Measurements from ENCODE around the gene NT5M.
A peak's percentile ranks its signal among the peaks of the same experiment; 100 is the strongest.

NT5M gene

DNA sequence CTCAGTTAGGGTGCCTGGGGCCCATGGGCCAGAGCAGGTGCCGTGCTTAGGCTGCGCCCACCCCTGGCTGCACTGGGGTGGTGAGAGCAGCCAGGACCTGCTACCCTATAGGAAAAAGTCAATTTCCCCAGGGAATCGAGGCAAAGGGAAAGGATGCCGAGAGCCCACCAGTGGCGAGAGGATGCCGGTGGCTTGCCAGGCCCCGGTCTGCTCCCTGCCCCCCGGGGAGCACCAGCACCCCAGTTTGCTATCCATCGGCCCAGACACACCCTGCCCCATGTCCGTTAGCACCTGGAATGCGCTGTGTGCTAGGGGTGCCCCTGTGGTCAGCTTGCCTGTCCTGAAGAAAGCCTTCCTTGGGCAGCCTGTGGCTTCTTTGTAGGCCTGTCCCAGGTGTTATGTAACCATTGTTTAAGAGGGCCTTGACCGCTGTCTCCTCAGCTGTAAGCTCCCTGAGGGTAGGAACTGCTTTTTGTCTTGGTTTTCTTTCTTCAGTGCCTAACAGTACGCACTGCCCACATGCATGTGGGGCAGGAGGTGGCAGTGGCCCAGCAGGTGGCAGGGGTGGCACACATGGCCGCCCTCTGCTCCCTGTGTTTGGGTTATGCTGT, 40.8 kb downstream of the NT5M start:
- DNase-seq (ENCODE audit: low read depth): no peak

DNA sequence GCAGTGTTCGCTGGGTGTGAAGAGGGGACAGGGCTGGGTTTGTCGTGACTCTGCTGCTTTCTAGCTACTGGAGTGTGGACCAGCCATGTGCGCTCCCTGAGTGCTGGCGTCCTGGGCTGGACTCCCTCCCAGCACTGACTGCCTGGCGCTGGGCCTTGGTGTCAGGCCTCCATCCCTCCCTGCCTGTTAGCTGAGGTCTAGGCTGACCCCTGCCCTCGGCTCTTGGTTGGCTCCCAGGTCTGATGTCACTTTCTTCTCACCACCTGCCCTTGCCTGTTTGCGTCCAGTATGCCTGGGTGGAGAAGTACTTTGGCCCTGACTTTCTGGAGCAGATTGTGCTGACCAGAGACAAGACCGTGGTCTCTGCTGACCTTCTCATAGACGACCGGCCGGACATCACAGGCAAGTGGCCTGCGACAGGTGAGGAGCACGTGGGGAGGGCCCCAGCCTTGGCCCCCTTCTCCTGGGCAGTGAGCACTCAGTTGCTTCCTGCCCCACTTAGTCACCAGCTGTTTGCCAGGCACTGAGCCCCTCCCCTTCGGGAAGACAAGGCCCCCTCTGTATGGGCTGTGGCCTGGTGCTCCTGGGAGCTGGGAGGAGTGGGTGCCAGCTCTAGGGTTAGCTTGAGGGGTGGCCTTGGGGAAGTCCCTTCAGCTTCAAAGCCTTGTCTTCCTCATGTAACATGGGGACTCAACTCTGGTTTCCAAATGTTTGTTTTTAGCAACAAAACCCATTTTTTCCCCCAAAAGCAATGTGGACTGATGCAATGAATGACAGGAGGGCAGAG, 41.5 kb downstream of the NT5M start:
- DNase-seq (ENCODE audit: low read depth): no peak

DNA sequence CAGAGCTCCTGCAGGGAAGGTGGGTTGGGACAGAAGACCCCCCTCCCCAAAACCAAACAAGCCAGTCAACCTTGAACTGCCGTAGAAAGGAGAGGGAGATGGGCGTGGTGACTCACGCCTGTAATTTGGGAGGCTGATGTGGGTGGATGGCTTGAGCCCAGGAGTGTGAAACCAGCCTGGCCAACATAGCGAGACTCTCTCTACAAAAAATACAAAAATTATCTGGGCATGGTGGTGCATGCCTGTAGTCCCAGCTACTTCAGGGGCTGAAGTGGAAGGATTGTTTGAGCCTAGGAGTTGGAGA, 42.1 kb downstream of the NT5M start:
- DNase-seq (ENCODE audit: low read depth): no peak

DNA sequence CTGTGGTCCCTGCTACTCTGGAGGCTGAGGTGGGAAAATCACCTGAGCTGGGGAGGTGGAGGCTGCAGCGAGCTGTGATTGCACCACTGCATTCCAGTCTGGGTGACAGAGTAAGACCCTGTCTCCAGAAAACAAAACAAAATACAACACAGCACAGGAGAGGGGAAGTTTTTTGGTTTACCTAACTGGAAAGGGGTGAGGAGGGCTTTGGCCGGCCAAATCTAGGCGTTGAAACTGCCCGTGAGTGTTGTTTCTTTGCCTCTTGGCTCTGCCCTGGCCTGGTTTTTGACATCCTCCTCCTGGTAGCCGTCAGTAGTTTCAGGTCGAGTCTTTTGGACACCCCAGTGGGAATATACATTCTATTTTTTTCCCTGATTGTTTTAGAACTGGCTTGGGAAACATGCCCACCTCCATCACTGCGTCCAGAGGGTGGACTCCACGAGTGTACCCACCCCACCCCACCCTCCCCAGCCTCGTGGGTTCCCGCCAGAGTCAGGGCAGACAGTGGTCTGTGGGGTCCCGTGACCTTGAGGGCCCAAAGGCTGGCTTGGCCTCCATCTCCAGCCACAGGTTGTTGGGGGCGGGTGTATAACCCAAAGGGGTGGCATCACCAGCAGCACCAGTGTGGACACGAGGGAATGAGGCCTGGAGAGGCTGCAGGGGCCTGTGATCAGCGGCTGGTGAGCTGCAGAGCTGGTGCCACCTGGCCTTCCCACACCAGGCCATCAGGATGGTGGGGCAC, 42.7 kb downstream of the NT5M start:
- no peak for DNase-seq (ENCODE audit: low read depth)

DNA sequence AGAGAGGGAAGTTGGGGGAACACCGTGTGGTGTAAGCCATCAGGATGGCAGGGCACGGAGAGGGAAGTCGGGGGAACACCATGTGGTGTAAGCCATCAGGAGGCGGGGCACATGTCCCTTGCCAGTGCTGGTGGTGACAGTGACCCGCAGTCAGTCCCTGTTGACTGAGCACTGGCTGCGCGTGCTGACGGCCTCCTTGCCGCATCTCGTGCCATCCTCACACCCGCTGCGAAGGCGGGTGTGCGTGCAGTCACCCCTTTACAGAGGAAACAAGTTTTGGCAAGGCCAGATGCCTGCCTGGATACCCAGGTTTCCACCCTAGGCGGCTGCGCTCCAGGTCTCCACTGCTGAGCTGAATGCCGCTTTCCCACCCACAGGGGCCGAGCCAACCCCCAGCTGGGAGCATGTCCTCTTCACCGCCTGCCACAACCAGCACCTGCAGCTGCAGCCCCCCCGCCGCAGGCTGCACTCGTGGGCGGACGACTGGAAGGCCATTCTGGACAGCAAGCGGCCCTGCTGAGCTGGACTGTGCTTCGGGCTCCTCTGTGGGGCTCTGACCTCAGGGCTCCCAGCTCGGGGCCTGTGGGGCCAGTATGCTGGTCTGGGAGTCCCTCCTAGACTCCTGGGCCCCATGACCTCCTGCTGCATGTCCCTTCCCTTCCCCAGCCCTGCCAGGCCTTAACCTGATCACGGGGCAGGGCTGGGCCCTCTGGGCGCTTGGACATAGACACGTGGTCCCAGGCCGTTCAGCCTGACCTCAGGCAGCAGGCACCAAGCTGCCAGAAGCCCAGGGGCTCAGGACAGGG, 43.5 kb downstream of the NT5M start:
- no peak for DNase-seq (ENCODE audit: low read depth)

DNA sequence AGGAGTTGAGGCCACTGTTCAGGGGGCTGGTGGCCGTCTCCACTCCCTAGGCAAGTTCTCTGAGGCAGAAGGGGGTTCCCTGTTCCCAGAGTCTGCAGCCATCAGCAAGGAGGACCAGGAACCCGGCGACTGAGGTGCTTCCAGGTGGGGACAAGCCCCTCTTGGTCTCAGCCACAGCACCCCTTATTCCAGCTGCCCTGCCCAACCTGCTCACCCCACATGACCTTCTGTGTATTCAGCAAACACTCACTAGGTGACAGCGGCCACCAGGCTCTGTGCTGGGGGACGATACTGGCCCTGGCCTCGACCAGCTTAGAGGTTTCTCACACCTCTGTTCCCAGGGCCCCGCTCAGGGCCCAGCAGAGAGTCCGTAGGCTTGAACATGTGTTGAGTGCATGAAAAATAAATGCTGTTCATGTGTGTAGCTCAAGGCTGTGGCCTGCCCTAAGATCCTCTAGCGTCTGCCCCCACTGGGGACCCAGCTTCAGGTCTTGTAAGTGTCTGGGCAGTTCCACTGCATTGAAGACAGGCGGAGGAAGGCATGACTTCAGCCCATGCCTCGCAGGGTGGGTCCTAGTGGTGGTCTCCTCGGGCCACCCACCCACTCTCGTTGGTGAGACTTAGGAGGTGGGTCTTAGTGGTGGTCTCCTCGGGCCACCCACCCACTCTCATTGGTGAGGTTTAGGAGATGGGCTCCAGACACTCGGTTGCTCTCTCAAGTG, 44.2 kb downstream of the NT5M start:
- DNase-seq (ENCODE audit: low read depth): no peak

DNA sequence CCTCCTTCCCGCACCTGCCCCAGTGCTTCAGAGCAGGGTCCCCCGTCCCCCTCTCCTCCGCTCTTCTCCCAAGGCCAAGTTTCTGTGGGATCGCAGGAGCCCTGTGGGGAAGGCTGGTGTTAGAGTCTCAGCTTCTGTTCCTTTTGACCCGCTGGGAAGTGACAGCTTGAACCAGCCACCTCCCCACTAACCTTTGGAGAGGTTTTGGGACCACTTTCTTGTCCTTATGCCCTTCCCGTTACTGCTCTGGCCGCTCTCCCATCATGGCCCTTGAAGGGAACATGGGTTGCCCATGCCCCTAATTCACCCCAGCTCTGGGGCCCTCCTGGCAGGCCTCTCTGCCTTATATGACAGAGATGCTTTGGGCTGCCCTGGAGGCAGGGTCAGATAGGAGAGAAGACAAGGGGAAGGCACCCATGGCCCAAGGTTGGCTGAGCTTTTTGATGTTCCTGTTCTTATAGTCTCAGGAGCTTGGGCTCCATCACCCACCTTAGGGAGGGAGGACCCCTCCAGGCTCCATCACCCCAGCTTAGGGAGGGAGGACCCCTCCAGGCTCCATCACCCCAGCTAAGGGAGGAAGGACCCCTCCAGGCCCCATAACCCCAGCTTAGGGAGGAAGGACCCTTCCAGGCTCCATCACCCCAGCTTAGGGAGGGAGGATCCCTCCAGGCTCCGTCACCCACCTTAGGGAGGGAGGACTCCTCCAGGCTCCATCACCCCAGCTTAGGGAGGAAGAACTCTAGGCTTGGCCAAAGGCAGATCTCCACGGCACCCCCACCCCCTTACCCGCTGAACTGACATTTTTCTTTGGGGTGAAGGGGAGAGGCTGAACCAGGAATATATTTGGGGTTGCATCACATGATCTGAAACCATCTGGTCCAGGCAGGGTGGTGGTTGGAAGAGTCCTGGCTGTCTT, 45.0 kb downstream of the NT5M start:
- DNase-seq (ENCODE audit: low read depth): no peak

DNA sequence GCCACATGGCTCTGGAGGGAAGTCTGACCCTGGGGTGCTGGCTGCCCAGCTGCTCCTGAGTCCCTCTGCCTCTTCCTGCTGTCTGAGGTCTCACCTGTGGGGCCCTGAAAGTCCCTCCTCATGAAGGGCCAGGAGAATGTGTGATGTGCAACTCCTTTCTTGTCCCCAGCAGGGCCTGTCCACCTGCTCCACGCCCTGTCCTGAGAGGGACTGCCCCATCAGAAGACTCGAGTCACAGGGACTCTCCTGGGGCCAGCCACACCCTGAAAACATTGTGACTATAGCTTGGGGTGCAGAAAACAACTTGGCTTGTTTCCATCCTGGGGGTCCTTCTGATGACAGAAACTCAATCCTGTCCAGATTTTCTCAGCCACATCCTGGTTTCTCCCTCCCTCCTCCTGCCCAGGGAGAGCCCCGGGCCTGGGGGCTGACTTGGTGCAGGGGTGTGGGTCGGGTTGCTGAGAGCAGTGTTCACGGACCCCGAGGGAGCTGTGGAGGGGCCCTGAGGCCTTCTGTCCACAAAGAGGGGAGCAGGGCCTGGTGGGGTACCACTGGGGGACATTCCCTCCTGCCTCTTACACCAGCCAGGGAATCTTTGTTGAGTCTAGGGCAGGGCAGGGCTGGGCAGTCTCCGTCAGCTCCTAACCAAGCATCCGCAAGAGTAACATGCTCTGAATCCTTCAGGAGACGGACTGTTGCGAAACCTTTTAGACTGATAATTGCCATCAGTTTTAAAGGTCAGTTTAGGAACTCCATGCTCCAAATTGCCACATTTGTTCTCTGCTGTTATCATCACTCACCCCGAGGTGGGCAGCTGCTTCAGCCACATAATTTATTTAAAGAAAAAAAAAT, 45.9 kb downstream of the NT5M start:
- no peak for DNase-seq (ENCODE audit: low read depth)

DNA sequence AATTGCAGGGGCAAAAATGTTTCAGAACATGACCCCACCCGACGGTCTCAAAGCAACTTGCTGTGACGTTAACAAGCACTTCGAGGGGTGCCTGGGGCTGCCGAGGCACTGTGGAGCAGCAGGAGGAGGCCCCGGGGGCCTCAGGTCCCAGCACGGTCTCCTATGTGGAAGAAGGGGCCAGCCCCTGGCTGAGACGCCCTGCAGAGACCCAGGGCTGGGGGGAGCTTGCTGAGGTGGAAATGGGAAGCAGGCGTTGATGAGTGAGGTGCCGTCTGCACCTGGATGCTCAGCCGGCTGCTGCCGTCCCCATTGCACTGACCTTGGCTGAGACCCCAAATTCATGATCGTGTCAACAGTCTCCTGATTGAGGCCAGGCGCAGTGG, 46.5 kb downstream of the NT5M start:
- no peak for DNase-seq (ENCODE audit: low read depth)

DNA sequence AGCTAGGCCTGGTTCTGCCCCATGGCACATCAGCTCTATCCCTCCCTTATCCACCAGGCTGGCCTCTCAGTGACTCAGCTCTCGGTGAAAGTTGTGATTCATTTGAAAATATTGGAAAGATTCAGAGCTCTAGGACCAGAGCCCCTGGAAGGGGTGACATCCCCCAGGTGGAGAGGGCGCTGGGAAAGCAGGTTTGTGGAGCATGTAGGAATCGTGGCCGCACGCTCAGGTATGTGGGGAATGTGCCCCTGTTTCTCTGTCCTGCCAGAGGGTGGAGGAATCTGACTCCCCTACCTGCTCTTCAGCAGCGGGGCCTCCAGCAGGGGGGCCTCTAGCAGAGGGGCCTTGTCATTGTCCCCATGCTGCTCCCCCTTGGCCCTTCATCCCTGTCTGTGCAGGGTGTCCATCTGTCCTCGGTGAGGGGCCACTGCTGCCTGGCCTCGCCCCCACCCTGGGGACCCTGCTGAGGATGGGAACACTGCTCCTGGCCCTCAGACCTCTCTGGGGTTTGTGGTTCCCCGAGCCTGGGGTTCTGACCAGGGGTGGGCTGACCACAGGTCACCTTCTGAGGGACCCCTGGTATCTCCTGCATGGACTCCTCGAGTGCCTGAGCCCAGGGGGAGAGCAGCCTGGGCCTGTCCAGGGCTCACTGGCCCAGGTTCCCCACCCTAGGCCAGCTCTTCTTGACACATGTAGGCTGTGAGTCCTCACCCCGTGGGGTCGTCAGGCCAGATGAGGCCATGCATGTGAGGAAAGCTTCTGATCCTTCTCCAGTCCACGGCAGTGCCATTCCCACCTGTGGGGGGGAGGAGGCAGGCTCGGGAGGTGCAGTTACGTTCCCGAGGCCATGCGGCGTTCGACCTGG, 47.5 kb downstream of the NT5M start:
- DNase-seq (ENCODE audit: low read depth): no peak

DNA sequence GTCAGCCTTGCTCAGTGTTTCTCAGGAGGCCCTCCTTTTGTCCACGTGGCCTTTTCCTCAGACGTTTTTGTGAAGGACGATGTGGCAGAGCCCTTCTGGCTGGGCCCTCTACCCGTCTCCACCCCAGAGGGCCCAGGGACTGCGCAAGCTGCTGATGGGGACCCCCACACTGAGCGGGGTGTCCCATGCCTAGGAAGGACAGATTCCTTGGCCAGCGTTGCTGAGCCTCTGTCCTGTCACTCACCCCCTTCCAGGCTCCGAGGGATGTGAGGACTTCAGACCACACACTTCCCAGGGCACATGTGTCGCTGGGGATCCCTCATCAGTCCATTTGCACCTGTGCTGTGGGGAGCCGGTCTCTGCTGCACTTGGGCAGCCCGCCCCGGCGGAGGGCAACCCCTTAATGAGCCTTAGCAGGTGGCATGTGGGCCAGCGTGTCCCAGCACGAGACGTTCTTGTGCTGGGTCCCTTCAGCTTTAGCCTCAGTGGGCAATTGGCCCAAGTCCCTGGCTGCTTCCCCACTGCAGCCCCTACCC, 48.3 kb downstream of the NT5M start:
- DNase-seq (ENCODE audit: low read depth): no peak

DNA sequence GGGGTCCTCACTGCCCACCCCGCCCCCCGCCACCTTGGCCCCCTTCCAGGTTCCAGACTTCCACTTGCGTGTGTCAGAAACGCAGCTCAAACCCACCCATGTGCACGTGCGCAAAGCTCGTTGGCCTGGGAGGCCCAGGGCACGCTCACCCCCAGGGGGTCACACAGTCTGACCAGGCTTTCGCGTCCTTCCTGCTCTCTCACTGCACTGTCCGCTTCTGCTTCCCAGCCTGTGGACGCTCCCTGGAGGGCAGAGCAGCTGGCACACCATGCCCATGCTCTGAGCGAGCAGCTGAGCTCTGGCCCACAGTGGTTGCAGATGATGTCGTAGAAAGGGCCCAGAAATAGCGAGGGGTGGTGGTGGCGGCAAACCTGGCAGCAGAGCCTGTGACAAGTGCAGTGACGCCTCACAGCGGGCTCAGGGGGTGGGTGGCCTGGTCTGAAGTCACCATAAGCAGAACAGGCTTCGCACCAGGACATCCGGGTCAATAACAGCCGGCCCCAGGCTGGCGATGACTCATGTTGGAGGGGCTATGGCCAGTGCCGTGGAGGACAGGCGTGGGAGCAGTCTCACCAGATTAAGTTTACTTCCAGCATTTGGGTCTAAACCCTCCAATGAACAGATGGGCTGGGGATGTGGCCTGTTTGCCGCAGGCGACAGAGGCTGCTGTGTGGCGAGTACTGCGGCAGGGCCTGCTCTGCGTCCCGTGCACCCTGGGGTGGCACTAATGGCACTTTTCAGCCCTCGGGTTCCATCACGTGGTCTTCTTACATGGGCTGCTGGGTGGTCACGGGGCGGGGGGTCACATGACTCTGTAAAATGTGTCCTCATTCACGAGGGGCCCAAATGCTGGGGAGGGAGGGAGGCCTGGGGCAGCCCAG, 49.0 kb downstream of the NT5M start:
- no peak for DNase-seq (ENCODE audit: low read depth)

DNA sequence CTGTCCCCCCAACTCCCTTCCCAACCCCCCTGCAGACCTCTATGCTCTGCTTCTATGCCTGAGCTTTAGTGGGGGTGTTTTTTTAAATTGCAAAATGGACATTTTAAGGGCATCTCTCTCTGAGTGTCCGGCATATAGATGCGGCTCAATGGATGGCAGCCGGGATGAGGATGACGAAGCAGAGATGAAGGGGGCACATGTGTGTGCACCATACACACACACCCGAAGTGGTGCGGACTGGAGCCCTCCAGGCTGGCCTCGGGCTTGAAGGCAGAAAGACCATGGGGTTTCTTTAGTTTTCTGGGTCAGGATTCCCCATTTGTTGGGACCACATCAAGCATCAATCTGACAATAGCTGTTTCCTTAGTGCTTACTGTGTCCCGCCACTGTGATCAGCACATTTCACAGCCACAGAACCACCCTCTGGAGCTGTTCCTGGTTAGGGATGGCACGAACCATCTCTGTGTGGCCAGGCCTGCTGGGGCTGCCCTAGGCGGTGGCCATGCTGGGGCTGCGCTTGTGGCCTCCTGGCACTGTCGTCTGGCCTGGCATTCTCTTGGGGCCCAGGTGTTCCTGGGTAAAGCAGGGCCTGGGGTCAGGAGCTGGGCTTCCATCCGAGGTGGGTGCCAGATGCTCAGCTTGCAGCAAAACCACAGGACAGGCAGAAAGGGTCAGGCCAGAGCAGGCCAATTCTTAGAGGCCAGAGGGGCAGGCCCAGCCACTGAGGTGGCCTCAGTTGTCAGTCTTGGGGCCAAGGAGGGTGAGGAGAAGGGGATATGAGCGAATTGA, 49.9 kb downstream of the NT5M start:
- no peak for DNase-seq (ENCODE audit: low read depth)

DNA sequence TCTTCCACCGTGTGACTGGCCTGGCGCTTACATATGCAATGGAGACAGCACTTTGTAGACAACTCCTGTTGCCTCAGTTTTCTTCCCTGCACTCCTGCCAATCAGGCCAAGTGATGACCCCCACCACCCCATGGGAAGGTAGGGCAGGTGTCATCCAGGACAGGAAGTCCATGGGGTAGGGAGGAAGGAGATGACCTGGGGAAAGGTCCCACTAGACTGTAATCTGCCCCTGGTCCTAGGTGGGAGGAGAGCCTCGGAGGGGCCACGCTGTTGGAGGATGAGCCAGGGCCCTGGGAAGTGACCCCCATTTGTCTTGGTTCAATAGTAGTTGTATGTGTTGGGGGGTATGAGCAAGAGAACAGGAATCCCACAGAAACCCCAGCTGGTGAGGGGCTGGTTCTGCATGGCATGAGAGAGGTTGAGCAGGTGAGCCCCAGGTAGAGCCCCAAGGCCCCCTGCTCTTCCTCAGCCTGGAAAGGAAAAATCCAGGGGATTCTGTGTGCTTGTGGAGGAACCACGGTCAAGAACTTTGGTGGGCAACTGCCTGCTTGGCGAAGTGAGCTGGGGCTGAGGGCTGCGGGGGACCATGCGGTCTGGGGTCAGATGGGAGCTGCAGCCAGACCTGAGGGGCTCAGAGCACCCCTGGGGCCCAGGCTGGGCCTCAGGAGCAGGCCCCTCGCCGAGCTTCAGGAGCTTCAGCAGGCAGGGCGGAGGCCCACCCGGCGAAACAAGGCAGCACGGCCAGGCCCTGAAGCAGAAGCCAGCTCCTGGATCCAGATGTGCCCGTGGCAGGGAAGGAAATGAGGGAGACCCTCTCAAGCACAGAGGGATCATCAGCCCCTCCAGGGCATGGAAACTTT, 50.7 kb downstream of the NT5M start:
- no peak for DNase-seq (ENCODE audit: low read depth)

DNA sequence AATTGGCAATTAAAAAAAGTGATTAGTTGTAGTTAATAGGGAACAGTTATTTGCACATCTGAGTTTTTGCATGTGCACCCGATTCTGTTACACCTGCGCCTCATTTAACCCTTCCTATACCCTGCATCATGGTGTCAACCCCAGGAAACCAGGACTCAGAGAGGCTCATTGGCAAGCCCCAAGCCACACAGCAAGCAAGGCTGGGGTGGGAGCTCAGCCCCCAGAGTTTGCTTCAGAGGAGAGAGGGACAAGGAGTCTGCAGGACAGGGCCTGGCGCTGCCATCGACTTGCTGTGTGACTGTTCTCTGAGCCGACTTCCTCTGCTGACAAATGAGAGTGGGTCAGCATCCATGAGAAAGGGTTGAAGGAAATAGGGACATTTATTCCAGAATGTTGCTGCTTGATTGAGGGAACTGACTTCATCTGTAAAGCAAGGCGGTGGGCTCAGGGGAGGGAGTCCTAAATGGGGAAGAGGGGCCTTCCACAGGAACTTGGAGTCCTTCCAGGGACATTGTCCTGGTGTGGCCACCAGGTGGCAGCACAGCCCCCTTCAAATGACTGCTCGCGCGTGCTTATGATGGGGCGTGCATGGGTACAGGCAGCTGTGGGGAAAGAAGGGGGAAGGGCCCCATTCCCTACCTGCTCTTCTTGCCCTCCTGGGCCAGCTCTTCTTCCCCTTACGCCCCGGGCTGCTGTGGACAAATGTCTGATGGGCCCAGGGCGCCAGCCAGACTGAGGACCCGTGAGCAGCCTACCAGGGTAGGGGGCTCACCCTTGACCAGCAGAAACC, 51.6 kb downstream of the NT5M start:
- peak; percentile 67 for DNase-seq (ENCODE audit: low read depth)

Measured in activated T-cell treated with anti-CD3 and anti-CD28 coated beads for 24 hours (primary cell).